Activated gamma-delta T cell treated with Interleukin-2 at 50 U/mL for 16 hours (primary cell): Measurements from ENCODE around the gene SLC7A1.

Experiments used
- DNase-seq: peaks from one replicate; pipeline ENCODE4 v3.0.0-alpha.2; 2020

Gene SLC7A1

GRCh38 chr13:29507356-29507755, 88.1 kb downstream of the SLC7A1 start:
- DNase-seq: no peak

GRCh38 chr13:29505950-29506349, 89.5 kb downstream of the SLC7A1 start:
- DNase-seq: no peak

GRCh38 chr13:29505511-29505910, 90.0 kb downstream of the SLC7A1 start:
- no peak for DNase-seq

GRCh38 chr13:29504691-29505090, 90.8 kb downstream of the SLC7A1 start:
- no peak for DNase-seq

- no peak for DNase-seq
These were observed 92.2 kb downstream of the SLC7A1 start for GRCh38 chr13:29503041-29503837.

GRCh38 chr13:29502391-29503008, 93.0 kb downstream of the SLC7A1 start:
- DNase-seq: no peak

- no peak for DNase-seq
These were observed 93.8 kb downstream of the SLC7A1 start for GRCh38 chr13:29501674-29502073.

- DNase-seq: no peak
These were observed 95.1 kb downstream of the SLC7A1 start for GRCh38 chr13:29500386-29500785.

GRCh38 chr13:29499506-29500165, 95.9 kb downstream of the SLC7A1 start:
- DNase-seq: no peak

- DNase-seq: no peak
These were observed 97.0 kb downstream of the SLC7A1 start for GRCh38 chr13:29498426-29499040.

GRCh38 chr13:29497137-29497654, 98.3 kb downstream of the SLC7A1 start:
- no peak for DNase-seq

- no peak for DNase-seq
These were observed 99.2 kb downstream of the SLC7A1 start for GRCh38 chr13:29496241-29496712.

- no peak for DNase-seq
These were observed 101.0 kb downstream of the SLC7A1 start for GRCh38 chr13:29494520-29494919.

- no peak for DNase-seq
These were observed 101.7 kb downstream of the SLC7A1 start for GRCh38 chr13:29493796-29494195.

GRCh38 chr13:29491248-29491647, 104.2 kb downstream of the SLC7A1 start:
- DNase-seq: no peak

GRCh38 chr13:29490561-29490885, 105.0 kb downstream of the SLC7A1 start:
- DNase-seq: no peak

GRCh38 chr13:29489650-29490560, 105.6 kb downstream of the SLC7A1 start:
- DNase-seq: no peak

- no peak for DNase-seq
These were observed 107.7 kb downstream of the SLC7A1 start for GRCh38 chr13:29487466-29488454.

- no peak for DNase-seq
These were observed 108.9 kb downstream of the SLC7A1 start for GRCh38 chr13:29486551-29486950.

- DNase-seq: no peak
These were observed 110.7 kb downstream of the SLC7A1 start for GRCh38 chr13:29484796-29485195.

GRCh38 chr13:29484236-29484635, 111.3 kb downstream of the SLC7A1 start:
- no peak for DNase-seq
